GM12874 (cell line): ENCODE results near the gene ASIC3.

Source experiments
- TF ChIP-seq, protein P1 (sequence below): IDR thresholded peaks from 2 replicates; pipeline ENCODE4 v1.5.1; 2011; ENCODE audit warnings: low read depth, mild to moderate bottlenecking, control low read depth, low read length, moderate library complexity; ENCODE audit not compliant: insufficient read depth

The ASIC3 gene

DNA sequence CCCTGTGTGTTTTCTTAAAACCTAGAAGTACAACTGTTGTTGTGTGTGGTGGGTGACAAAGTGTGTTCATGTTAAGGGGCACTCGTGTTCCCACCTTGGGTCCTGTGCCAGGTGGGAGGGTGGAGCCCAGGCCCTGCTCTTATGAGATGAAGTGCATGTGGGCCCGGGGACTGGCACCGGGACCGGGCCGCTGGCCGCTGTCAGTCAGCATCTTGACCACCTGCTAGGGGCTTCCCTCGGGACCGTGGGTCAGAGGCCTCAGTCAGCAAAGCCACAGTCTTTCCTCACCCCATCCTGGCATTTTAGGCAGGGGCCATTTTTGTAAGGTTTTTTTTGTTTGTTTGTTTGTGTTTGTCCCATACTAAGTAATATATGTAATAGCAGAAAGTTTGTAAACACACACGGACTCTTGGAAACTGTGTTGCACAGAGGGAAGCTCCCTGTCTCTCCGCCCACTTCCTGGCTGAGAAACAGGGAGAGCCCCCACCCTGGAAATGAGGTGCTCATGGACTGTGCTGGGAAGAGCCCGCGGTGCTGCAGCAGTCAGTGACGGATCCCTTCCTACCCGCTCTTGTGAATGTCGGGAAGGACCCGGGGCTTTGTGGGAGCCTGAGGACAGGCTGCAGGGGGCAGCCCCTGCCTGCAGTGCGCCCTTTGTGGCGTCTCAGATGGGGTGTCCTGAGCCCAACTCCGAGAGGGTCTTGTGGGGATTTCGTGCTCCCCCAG is 51.3 kb downstream of the ASIC3 start:
- TF ChIP-seq, protein P1, sequence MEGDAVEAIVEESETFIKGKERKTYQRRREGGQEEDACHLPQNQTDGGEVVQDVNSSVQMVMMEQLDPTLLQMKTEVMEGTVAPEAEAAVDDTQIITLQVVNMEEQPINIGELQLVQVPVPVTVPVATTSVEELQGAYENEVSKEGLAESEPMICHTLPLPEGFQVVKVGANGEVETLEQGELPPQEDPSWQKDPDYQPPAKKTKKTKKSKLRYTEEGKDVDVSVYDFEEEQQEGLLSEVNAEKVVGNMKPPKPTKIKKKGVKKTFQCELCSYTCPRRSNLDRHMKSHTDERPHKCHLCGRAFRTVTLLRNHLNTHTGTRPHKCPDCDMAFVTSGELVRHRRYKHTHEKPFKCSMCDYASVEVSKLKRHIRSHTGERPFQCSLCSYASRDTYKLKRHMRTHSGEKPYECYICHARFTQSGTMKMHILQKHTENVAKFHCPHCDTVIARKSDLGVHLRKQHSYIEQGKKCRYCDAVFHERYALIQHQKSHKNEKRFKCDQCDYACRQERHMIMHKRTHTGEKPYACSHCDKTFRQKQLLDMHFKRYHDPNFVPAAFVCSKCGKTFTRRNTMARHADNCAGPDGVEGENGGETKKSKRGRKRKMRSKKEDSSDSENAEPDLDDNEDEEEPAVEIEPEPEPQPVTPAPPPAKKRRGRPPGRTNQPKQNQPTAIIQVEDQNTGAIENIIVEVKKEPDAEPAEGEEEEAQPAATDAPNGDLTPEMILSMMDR, result no peak

DNA sequence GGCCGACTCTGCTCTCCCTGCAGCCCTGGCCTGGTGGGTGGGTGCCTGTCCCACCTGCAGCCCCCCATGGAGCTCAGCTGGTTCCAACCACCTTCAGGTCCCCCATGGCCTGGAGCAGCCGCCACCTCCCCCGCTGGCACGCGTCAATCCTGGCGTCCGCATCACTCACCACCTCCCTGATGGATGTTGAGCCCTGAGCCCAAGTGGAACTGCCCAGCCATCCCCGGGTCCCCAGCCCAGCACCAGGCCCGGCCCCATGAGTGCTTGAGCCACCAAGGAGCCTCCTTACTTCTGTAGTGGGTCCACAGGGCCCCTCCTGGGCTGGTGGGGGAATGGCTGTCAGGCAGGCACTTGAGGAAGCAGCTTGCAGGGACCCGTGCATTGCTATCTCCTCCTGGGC is 52.6 kb downstream of the ASIC3 start:
- TF ChIP-seq, protein P1, result no peak

- TF ChIP-seq, protein P1, result no peak
These were observed 53.5 kb downstream of the ASIC3 start for GRCh38 chr7:151101621-151102396.
